AG09309 (cell line): ENCODE data around the gene KRTAP10-8.
"Not testable (repeated sequence)": the region's sequence is repeated elsewhere in the genome, so short reads cannot be mapped to it uniquely, and the experiment has no call there.

Experiments
- DNase-seq: peaks from one replicate; pipeline ENCODE4 v3.0.0-alpha.2; 2010; ENCODE audit warnings: low read depth
- H3K4me3 ChIP-seq: 2 replicates; pipeline ENCODE4 v1.5.1; 2011; ENCODE audit warnings: mild to moderate bottlenecking, low read depth, low read length, moderate library complexity; ENCODE audit not compliant: control insufficient read depth
- TF ChIP-seq, protein P1 (sequence below): IDR thresholded peaks from 2 replicates; pipeline ENCODE4 v1.5.1; 2011; ENCODE audit warnings: mild to moderate bottlenecking, low read depth, low read length, inconsistent platforms; ENCODE audit not compliant: insufficient read depth, control insufficient read depth; ENCODE audit errors: missing control alignments

The KRTAP10-8 gene

DNA sequence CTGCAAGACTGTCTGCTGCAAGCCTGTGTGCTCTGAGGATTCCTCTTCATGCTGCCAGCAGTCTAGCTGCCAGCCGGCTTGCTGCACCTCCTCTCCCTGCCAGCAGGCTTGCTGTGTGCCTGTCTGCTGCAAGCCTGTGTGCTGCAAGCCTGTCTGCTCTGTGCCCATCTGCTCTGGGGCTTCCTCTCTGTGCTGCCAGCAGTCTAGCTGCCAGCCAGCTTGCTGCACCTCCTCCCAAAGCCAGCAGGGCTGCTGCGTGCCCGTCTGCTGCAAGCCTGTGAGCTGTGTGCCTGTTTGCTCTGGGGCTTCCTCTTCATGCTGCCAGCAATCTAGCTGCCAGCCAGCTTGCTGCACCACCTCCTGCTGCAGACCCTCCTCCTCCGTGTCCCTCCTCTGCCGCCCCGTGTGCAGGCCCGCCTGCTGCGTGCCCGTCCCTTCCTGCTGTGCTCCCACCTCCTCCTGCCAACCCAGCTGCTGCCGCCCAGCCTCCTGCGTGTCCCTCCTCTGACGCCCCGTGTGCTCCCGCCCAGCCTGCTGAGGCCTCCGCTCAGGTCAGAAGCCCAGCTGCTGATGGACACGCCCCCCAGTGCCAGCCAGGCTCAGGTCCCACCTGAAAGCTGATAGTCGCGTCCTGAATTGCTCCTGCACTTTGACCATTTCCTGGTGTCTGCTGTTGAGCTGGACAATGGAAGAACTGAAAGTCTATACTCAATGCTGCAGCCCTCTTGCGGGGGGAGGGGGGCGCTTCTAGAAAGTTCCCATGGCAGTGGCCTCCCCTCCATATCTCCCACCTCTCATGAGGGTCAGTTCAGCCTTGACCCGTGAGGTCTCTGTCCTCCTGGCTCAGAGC lies 37.2 kb upstream of the KRTAP10-8 start:
- TF ChIP-seq, protein P1, sequence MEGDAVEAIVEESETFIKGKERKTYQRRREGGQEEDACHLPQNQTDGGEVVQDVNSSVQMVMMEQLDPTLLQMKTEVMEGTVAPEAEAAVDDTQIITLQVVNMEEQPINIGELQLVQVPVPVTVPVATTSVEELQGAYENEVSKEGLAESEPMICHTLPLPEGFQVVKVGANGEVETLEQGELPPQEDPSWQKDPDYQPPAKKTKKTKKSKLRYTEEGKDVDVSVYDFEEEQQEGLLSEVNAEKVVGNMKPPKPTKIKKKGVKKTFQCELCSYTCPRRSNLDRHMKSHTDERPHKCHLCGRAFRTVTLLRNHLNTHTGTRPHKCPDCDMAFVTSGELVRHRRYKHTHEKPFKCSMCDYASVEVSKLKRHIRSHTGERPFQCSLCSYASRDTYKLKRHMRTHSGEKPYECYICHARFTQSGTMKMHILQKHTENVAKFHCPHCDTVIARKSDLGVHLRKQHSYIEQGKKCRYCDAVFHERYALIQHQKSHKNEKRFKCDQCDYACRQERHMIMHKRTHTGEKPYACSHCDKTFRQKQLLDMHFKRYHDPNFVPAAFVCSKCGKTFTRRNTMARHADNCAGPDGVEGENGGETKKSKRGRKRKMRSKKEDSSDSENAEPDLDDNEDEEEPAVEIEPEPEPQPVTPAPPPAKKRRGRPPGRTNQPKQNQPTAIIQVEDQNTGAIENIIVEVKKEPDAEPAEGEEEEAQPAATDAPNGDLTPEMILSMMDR: no peak
- DNase-seq: no peak
- no peak overlapping the region for H3K4me3 ChIP-seq

DNA sequence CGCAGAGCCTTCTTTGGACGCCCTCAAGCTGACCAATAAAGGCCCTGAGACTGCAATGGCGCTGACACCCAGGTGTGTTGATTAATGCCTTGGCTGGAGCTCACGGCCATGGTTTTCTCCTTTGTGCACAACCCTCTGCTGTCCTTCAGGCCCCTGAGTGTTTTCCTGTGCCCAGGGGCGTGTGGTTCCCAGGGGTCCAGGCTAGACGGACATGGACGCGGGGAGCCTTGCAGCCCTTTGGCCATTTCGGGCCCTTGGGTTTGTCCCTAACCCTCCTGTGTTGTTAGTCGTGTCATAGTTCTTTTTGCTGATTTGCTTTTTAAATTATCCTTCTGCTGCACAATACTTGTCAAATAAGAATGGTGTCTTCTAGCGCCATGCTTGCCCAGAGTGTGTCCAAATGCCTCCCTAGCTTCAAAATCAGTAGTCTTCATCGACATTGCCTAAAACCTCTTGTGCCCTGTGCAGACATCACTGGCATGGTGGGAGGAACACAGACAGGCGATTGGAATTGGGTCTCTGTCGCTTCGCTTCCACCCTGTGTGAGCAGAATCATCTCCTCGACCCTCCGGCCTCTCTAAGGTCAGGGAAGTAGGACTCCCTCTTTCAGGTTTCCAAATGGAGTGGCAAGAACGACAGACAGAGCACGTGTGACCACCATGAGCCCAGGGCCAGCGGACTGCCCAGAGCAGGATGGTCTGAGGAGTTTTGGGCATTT lies 36.4 kb upstream of the KRTAP10-8 start:
- TF ChIP-seq, protein P1: no peak
- no peak overlapping the region for H3K4me3 ChIP-seq
- no peak for DNase-seq

DNA sequence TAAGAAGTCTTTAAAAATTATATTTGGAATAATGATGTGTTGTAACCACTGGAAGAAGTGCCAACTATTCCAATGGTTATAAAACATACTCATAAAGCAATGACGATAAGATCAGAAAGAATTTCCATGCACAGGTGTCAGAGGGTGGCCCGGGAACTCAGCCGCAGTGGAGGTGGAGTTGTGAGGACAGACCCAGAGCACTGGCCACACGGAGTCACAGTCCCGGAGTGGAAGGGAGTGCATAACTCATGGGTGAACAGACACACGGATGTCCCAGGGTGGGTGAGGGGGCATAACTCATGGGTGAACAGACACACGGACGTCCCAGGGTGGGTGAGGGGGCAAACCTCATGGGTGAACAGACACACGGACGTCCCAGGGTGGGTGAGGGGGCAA lies 35.9 kb upstream of the KRTAP10-8 start:
- TF ChIP-seq, protein P1: no peak
- DNase-seq: no peak
- no peak overlapping the region for H3K4me3 ChIP-seq

DNA sequence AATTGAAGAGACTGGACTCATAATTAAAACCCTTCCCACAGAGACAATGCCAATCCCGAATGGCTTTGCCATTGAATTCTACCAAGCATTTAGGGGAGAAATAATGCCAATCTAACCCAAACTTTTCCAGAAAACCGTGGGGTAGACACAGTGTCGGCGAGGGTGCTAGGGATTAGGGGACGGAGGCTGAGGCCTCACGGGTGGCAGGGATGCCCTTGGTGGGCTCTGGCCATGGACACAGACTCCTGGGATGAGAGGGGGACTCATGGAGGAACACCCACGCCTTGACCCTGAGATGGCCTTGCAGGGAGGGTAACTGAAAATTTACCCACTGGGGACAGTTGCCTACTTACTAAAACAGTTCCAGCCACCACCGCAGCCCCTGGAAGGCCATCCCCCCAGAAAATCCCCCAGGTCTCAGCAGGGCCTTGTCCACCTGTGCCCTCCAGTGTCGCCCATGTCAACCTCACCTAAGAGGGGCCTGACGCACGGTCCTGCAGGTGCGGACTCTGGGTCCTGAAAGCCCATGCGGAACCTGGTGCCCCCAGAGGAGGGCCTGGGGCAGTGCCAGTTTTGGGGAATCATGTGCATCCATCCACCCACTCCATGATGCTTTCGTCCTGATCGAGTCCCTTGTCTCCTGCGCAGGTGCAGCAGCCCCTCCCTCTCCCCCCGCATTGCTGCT lies 33.4 kb upstream of the KRTAP10-8 start:
- DNase-seq: no peak
- H3K4me3 ChIP-seq: no peak overlapping the region
- TF ChIP-seq, protein P1: no peak

DNA sequence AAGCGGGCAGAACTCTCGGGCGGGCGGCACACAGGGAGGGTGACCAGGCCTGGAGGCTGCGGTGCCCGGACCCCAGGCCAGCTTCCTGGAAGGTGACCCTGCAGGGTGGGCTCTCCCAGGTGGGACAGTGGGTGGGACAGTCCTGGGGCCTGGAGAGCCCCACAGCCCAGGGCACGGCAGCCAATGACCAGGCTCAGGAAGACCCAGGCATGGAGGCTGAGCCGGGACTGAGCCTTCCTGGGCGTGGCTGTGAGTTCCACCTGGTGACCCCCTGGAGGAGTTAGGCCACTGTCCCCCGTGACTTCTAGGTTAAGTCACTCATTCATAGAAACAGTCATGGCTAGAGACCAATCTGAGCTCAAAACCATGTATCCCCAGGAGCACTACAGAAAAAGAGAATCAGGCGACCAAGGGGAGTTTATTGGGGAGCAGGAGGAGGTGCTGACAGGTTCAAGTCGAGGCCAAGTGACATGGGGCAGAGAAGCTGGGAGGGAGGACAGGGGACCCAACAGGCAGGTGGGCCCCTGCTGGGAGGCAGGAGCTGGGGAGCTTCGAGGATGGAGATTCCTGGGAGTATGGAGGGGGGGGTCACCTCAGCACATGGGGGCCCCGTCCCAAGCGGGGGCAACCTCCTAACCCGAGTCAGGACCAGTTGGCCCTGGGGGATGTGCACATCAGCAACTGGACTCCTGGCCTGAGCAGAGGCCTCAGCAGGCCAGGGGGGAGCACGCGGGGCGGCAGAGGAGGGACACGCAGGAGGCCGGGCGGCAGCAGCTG lies 32.6 kb upstream of the KRTAP10-8 start:
- TF ChIP-seq, protein P1: no peak
- no peak for DNase-seq
- H3K4me3 ChIP-seq: no peak overlapping the region

DNA sequence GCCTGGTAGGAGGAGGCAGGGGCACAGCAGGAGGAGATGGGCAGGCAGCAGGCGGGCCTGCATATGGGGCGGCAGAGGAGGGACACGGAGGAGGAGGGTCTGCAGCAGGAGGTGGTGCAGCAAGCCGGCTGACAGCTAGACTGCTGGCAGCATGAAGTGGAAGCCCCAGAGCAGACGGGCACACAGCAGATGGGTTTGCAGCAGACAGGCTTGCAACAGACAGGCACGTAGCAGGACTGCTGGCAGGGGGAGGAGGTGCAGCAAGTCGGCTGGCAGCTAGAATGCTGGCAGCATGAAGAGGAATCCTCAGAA lies 32.1 kb upstream of the KRTAP10-8 start:
- no peak for DNase-seq
- TF ChIP-seq, protein P1: no peak
- H3K4me3 ChIP-seq: no peak overlapping the region

DNA sequence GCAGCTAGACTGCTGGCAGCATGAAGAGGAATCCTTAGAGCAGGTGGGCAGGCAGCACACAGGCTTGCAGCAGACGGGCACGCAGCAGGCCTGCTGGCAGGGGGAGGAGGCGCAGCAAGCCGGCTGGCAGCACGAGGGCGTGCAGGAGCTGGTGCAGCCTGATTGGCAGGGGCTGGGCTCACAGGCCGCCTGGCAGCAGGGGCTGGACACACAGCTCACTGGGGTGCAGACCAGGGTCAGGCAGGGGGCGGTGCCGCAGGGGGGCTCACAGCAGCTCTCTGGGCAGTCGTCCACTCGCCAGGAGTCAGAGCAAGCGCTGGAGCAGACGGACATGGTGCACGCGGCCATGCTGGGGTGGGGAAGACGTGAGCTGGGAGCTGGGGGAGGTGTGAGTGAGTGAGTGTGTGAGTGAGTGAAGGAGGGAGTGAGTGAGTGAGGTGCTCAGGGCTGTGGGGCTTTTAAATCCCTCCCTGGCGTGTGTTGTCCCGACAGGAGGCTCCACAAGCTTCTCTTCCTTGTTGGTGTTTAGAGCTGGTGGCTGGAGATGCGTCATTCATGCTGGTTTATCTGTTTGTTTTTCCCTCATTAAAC lies 31.6 kb upstream of the KRTAP10-8 start, which contains the start of gene KRTAP10-5:
Gene KRTAP10-5, minus strand, starts transcription at position 374 of the 591 bp plus-strand sequence. Its CDS starts 26 bp downstream, at position 348.
- DNase-seq, H3K4me3 ChIP-seq: not testable (repeated sequence)
